Measurements from ENCODE around the gene SYNGR2.

Gene SYNGR2

GRCh38 chr17:78130437-78131101, 37.8 kb upstream of the SYNGR2 start, which contains the start of gene TMC8:
TSS of gene TMC8 (plus strand) at chr17:78130771. CDS start at chr17:78131589, 818 bp downstream.
- H3K4me3 ChIP-seq (replicated peaks in 1 of 2; ENCODE audit: low read depth in 2 of 2, low read length in 2 of 2): no peak within 1 kb of the TSS
- no peak for DNase-seq (ENCODE audit: low read depth in 2 of 2)
- no peak for TF ChIP-seq CTCF (IDR thresholded peaks at IDR 0.05; ENCODE audit: low read depth, low read length)

GRCh38 chr17:78131172-78132083, 37.0 kb upstream of the SYNGR2 start:
- no peak for TF ChIP-seq CTCF (IDR thresholded peaks at IDR 0.05; ENCODE audit: low read depth, low read length)
- no peak for DNase-seq (ENCODE audit: low read depth in 2 of 2)
- H3K4me3 ChIP-seq (replicated peaks in 1 of 2; ENCODE audit: low read depth in 2 of 2, low read length in 2 of 2): no peak overlapping the region

GRCh38 chr17:78132084-78132676, 36.2 kb upstream of the SYNGR2 start:
- DNase-seq (ENCODE audit: low read depth in 2 of 2): no peak
- H3K4me3 ChIP-seq (replicated peaks in 1 of 2; ENCODE audit: low read depth in 2 of 2, low read length in 2 of 2): no peak overlapping the region
- TF ChIP-seq CTCF (IDR thresholded peaks at IDR 0.05; ENCODE audit: low read depth, low read length): no peak

- DNase-seq (ENCODE audit: low read depth in 2 of 2): no peak
- no peak overlapping the region for H3K4me3 ChIP-seq (replicated peaks in 1 of 2; ENCODE audit: low read depth in 2 of 2, low read length in 2 of 2)
- TF ChIP-seq CTCF (IDR thresholded peaks at IDR 0.05; ENCODE audit: low read depth, low read length): no peak
Observed at GRCh38 chr17:78132767-78133178, 35.6 kb upstream of the SYNGR2 start.

GRCh38 chr17:78133179-78133951, 35.0 kb upstream of the SYNGR2 start:
- no peak for TF ChIP-seq CTCF (IDR thresholded peaks at IDR 0.05; ENCODE audit: low read depth, low read length)
- DNase-seq (ENCODE audit: low read depth in 2 of 2): no peak
- H3K4me3 ChIP-seq (replicated peaks in 1 of 2; ENCODE audit: low read depth in 2 of 2, low read length in 2 of 2): no peak overlapping the region
